GM12872 (cell line): Measurements from ENCODE around the gene SORCS2.

Source experiments
- CTCF ChIP-seq: IDR thresholded peaks from 3 replicates; pipeline ENCODE4 v1.5.1; 2011; ENCODE audit warnings: low read depth, mild to moderate bottlenecking, low read length, moderate library complexity; ENCODE audit not compliant: insufficient read depth

Gene SORCS2

GRCh38 chr4:7307394-7308099 lies 115.2 kb downstream of the SORCS2 start:
- TF ChIP-seq CTCF = no peak

- TF ChIP-seq CTCF = no peak
Measured at GRCh38 chr4:7309181-7309580, 116.8 kb downstream of the SORCS2 start.

GRCh38 chr4:7309636-7310390 lies 117.5 kb downstream of the SORCS2 start:
- no peak for TF ChIP-seq CTCF

- no peak for TF ChIP-seq CTCF
Measured at GRCh38 chr4:7310451-7310850, 118.1 kb downstream of the SORCS2 start.

- TF ChIP-seq CTCF = no peak
Measured at GRCh38 chr4:7311205-7311604, 118.9 kb downstream of the SORCS2 start.

GRCh38 chr4:7312691-7313090 lies 120.4 kb downstream of the SORCS2 start:
- TF ChIP-seq CTCF = no peak

GRCh38 chr4:7313347-7313811 lies 121.0 kb downstream of the SORCS2 start:
- TF ChIP-seq CTCF = no peak
